IPS-18c (cell line): ENCODE measurements around the gene ULK1.

Experiments
- H3K4me3 ChIP-seq: 2 replicates; pipeline ENCODE4 v1.7.0; 2013; ENCODE audit warnings: low read depth, mild to moderate bottlenecking, low read length, moderate library complexity; ENCODE audit not compliant: insufficient read depth
- H3K9me3 ChIP-seq: one replicate; pipeline ENCODE4 v1.6.1; 2013; ENCODE audit warnings: mild to moderate bottlenecking, low read length, moderate library complexity; ENCODE audit not compliant: control insufficient read depth, insufficient read depth

ULK1 gene

DNA sequence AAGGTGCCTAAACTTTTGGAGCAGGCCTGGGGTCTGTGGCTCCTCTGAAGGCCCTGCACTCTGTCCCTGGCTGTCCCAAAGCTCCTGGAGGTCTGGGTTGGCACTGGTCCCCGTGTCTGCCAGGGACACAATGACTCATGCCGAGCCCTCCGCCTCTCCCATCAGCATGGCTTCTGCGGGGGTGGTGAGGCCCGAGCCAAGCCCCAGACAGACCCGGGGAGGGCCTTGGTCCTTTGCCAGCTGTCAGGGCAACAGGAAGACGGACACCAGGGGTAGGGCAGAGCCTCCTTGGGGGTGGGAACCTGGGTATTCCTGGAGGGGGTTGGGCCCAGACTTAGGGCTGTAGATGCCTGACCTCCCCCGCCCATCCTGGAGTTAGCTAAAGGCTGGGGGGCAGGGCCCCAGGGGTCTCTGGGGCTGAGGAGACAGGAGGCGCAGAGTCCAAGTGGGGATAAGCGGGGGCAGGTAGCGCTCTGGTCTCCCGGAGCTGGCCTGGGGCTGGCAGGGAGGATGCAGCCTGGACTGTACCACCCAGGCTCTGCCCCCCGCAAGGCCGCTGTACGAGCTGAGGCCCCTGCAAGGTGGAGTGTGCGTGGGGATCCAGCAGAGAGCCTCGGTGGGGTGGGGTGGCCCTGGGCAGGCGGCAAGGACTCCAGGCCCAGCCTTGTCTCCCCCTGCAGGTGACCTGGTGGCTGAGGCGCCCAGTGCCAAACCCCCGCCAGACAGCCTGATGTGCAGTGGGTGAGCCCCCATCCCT, 18.3 kb downstream of the ULK1 start:
- H3K9me3 ChIP-seq = no peaks in the 10 kb centered on the region
- no peak overlapping the region for H3K4me3 ChIP-seq

DNA sequence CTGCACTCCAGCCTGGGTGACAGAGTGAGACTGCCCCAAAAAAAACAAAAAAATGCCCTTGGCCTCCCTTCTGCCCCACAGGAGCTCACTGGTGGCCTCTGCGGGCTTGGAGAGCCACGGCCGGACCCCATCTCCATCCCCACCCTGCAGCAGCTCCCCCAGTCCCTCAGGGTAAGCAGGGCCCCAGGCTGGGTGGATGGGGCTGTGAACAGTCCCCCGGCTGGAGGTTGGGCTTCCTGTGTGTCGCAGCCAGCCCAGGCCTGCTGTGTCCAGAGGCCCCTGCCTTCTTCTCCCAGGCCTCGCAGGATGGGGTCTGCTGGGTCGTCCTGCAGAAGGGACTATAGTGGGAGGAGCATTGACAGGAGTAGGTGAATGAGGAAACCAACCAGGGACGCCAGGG, 19.2 kb downstream of the ULK1 start:
- no peaks in the 10 kb centered on the region for H3K9me3 ChIP-seq

DNA sequence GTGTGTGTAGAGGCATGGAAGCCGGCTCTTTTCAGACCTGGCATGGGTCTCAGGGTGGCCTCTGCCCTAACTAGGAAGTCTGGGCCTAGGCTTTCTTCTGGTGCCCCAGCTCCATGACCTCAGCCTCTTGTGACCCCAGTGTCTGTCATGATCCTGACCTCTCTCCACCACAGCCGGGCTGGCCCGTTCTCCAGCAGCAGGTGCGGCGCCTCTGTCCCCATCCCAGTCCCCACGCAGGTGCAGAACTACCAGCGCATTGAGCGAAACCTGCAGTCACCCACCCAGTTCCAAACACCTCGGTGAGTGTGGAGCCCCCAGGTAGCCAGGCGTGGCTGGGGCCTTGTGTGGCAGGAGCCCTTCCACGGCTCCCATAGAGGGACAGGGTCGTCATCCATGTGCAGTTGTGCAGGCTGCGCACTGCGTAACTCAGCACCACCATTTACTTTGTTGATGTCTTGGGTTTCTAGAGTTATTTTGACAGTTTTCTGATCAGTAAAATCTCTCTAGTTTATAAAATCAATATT, 19.8 kb downstream of the ULK1 start:
- Histone ChIP-seq H3K4me3 (no peak overlapping the region), H3K9me3 (no peaks in the 10 kb centered on the region)

More for the DNA sequence above, 19.2 kb downstream of the ULK1 start:
- no peak overlapping the region for H3K4me3 ChIP-seq

DNA sequence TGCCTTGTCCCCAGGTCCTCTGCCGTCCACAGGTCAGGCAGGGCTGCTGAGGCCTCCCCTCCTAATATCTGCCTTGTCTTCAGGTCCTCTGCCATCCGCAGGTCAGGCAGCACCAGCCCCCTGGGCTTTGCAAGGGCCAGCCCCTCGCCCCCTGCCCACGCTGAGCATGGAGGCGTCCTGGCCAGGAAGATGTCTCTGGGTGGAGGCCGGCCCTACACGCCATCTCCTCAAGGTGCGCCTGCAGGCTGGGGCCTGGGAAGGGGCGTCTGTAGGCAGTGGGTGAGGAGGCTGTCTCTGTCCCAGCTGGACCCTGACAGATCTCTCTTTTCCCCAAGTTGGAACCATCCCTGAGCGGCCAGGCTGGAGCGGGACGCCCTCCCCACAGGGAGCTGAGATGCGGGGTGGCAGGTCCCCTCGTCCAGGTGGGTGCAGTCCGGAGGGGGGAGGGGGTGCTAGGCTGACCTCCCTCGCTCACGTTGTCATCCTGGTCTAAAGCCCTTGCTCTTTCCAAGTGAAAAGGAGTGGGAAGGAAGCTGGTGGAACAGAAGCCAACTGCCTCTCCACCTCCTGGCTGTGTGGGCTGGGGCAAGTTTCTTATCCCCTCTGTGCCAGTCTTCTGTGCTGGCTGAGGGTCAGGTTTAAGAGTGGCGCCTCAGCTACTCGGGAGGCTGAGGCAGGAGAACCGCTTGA, 20.7 kb downstream of the ULK1 start:
- H3K4me3 ChIP-seq = no peak overlapping the region

DNA sequence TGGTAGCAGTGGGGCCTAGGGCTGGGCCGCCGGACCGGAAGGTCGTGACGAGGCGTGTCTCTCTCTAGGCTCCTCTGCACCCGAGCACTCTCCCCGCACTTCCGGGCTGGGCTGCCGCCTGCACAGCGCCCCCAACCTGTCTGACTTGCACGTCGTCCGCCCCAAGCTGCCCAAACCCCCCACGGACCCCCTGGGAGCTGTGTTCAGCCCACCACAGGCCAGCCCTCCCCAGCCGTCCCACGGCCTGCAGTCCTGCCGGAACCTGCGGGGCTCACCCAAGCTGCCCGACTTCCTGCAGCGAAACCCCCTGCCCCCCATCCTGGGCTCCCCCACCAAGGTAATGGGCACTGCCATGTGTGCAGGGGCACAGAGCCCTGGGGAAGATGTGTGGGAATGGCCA, 21.4 kb downstream of the ULK1 start:
- no peak overlapping the region for H3K4me3 ChIP-seq
- no peaks in the 10 kb centered on the region for H3K9me3 ChIP-seq

More for the DNA sequence above, 20.7 kb downstream of the ULK1 start:
- H3K9me3 ChIP-seq = no peaks in the 10 kb centered on the region

DNA sequence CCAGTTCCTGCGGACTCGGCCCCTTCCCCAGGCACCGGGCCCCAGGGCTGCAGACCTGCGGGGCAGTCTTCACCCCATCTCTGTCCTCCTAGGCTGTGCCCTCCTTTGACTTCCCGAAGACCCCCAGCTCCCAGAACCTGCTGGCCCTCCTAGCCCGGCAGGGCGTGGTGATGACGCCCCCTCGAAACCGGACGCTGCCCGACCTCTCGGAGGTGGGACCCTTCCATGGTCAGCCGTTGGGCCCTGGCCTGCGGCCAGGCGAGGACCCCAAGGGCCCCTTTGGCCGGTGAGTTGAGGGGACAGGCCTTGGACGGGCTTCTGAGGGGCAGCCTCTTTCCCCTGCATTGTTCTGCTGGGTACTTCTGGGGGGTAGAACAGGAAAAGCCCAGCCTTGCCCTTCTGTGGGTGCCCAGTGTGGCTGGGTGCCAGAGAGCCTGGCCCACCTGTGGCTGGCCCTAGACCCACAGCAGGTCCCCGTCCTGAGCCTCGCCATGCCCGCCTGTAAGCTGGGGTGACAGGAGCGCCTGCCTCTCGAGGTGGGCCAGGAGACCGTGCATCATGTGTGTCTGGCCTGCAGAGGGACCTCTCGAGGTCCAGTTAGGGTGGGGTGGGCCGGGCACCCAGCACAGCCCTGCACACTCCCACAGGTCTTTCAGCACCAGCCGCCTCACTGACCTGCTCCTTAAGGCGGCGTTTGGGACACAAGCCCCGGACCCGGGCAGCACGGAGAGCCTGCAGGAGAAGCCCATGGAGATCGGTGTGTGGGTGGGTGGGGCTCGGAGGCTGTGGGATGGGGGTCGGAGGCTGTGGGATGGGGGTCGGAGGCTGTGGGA, 22.1 kb downstream of the ULK1 start:
- no peaks in the 10 kb centered on the region for H3K9me3 ChIP-seq
- no peak overlapping the region for H3K4me3 ChIP-seq

DNA sequence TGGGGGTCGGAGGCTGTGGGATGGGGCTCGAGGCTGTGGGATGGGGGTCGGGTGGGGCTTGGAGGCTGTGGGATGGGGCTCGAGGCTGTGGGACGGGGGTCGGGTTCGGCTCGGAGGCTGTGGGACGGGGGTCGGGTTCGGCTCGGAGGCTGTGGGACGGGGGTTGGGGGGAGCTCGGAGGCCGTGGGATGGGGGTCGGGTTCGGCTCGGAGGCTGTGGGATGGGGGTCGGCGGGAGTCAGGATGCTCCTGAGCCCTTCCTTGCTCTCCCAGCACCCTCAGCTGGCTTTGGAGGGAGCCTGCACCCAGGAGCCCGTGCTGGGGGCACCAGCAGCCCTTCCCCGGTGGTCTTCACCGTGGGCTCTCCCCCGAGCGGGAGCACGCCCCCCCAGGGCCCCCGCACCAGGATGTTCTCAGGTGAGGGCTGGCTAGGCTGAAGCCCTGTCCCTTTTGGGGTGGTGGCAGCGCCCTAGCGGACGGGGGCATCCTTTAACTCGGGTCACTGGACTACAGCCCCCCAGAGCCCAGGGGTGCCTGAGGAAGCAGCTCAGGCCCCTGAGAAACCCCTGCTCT, 22.8 kb downstream of the ULK1 start:
- Histone ChIP-seq H3K4me3 (no peak overlapping the region), H3K9me3 (no peaks in the 10 kb centered on the region)

DNA sequence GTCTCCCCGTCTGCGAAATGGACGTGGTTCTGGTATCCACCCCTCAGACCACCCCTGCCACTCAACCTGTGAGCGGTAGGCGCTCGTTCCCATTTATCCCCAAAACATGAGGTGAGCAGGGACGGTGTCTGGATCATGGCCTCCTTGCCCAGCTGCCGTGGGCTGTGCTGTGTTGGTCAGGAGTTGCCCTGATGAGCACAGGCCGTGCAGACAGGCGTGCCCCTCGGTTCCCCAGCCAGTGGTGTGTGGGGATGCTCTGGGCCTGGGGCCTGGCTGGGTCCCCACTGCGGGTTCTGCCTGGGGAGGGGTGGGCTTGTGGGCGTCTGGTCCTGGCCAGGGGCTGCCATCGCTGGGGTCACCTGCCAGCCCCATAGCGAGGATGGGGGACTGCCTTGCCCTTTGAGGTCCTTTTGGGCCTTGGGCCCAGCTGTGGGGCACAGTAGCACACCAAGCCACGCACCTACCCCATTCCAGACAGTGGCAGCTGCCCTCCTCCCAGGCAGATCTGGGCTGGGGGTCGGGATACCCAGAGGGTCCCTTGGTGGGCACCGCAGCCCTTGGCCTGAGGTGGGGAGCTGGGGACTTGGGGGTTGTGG, 23.4 kb downstream of the ULK1 start:
- H3K9me3 ChIP-seq = no peaks in the 10 kb centered on the region
- no peak overlapping the region for H3K4me3 ChIP-seq

DNA sequence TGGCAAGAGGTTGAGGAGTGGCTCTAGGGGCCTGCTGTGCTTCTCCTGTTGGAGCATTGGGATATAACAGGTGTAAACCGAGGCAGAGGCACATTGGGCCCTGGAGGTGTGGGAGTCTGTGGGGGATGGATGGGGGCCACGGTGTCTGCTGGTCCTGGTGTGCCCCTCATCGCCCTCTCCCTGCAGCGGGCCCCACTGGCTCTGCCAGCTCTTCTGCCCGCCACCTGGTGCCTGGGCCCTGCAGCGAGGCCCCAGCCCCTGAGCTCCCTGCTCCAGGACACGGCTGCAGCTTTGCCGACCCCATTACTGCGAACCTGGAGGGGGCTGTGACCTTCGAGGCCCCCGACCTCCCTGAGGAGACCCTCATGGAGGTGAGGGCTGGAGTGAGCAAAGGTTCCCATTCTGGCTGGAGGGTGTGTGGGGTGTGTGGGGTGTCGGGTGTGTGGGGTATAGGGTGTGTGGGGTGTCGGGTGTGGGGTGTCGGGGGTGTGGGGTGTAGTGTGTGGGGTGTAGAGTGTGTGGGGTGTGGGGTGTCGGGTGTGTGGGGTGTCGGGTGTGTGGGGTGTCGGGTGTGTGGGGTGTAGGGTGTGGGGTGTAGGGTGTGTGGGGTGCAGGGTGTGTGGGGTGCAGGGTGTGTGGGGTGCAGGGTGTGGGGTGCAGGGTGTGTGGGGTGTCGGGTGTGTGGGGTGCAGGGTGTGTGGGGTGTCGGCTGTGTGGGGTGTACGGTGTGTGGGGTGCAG, 24.1 kb downstream of the ULK1 start:
- Histone ChIP-seq H3K9me3 (no peaks in the 10 kb centered on the region), H3K4me3 (no peak overlapping the region)

DNA sequence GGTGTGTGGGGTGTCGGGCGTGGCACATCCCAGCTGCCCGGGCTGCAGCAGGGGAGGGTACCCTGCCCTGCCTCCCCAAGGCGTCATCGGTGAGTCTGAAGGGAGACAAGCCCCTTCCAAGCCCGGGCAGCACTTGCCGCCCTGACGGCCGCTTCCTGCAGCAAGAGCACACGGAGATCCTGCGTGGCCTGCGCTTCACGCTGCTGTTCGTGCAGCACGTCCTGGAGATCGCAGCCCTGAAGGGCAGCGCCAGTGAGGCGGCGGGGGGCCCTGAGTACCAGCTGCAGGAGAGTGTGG, 24.6 kb downstream of the ULK1 start:
- Histone ChIP-seq H3K9me3 (no peaks in the 10 kb centered on the region), H3K4me3 (no peak overlapping the region)

DNA sequence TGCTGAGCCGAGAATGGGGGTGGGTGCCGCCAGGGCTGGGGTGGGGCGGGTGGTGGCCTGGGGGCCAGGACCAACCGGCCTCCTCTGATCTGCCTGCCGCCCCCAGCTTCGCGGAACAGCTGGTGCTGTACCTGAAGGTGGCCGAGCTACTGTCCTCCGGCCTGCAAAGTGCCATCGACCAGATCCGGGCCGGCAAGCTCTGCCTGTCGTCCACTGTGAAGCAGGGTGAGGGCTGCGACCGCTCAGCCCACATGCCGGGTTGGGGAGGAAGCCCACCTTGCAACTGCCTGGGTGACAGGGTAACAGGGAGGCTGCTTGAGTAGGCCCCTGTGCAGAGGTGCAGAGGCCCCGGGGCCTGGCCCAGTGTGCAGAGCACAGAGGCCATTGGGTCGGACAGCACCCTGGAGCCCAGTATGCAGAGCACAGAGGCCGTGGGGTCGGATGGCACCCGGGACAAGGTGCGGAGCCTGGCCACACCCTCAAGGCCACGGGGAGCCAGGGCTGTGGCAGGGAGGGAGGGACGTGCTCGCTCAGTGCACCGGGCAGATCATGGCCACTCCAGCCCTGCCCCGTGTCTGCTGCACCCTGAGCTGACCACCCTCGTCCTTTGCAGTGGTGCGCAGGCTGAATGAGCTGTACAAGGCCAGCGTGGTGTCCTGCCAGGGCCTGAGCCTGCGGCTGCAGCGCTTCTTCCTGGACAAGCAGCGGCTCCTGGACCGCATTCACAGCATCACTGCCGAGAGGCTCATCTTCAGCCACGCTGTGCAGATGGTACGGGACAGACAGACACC, 25.1 kb downstream of the ULK1 start:
- H3K4me3 ChIP-seq = no peak overlapping the region
- no peaks in the 10 kb centered on the region for H3K9me3 ChIP-seq

DNA sequence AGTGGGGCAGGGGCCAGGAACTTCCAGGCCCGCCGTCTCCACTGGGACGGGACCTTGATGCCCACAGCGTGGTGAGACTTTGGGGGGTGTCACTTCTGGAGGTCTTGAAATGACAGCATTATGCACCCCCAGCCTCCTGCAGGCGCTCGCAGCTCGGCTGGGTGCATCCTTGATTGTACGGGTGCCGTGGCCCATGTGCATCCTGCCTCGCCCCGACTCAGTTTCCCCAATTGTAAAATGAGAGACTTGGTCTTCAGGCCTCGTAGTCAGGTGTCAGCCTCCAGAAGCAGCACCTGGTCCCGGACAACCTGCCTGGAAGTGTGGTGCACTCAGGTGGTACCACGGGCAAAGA, 25.7 kb downstream of the ULK1 start:
- H3K9me3 ChIP-seq = no peaks in the 10 kb centered on the region

DNA sequence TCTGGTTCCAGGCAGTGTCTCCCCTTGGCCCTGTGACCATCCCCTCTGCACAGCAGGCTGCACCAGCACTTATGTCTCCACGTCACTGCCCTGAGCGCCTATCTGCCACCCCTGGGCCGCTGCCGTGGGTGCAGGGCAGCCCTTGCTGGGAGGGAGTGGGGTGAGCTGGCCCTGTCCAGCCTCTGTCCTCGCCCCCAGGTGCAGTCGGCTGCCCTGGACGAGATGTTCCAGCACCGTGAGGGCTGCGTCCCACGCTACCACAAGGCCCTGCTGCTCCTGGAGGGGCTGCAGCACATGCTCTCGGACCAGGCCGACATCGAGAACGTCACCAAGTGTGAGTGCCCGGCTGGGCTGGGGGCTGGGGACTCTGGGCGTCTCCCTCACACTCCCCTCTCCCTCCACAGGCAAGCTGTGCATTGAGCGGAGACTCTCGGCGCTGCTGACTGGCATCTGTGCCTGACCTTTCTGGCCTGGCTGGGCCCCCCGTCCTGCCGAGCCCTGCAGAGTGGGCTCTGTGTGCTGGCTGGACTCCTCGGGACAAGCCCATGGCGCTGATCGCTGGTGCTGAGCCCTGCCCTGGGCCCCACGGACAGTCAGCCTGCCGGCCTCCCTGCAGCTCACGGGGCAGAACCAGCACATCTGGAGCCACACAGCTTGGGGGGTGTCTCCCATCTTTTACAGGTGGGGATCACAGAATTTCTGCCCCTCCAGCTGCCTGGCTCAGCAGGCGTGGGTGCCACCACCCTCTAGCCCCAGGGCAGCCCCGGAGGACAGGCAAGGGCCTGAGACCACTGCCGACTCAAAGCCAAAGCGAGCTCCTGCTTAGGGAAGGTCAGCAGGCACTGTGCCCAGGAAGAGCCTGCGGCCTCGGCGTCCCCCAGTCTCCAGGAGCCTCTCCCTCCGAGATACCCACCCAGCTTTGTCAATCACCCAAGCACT, 26.7 kb downstream of the ULK1 start:
- Histone ChIP-seq H3K4me3 (no peak overlapping the region), H3K9me3 (no peaks in the 10 kb centered on the region)

More for the DNA sequence above, 25.7 kb downstream of the ULK1 start:
- H3K4me3 ChIP-seq = no peak overlapping the region

DNA sequence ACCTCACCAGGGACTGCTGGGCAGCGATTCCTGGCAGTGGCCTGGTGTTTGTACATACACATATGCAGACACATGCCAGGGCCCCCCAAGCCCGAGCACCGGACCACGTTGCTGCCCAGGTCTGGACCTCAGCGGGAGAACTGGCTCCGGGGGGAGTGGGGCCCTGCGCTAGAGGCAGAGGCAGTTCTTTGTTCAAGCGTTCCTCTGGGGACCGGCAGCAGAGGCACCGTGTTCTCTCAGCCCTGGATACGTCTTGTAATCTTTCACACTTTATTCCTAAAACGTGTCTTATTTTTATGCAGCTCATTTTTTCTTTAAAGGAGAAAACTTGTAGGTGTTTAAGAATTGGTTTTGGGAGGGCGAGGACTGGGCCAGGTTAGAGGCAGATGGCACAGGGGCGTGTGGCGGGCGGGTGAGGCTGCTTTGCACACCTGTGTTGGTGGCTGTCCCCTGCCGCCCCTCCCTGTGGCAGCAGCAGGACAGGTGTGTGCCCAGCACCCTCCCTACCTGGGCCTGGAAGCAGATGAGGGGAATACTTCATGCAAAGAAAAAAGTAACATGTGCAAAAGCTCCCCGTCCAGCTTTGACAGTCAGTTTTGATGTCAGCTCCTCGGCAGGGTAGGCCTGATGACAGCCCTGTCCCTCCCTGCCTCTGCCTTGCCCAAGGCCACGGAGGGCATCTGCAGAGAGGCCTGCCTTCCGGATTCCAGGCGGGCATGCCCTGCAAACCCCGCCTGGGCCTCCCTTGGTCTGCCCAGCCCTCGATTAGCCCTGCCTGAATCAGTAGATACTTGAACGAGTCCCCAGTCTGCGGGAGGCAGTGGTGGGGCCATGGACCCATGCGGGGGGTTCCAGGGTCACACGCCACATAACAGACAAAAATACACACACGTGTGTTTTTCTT, 27.7 kb downstream of the ULK1 start:
- Histone ChIP-seq H3K4me3 (no peak overlapping the region), H3K9me3 (no peaks in the 10 kb centered on the region)
